HG03378 (cell line): ENCODE measurements around the gene PCDHGA4.
"Not testable (repeated sequence)": the region's sequence is repeated elsewhere in the genome, so short reads cannot be mapped to it uniquely, and the experiment has no call there.

Experiments used
- ATAC-seq: cut with Tn5 transposase; IDR thresholded peaks from one replicate; pipeline ENCODE4 v1.9.1; 2021; ENCODE audit warnings: mild to moderate bottlenecking, moderate library complexity; ENCODE audit not compliant: unreplicated experiment

PCDHGA4 gene

GRCh38 chr5:141382469-141383294 is 27.9 kb downstream of the PCDHGA4 start, which contains the start of gene PCDHGA7:
Gene PCDHGA7, plus strand, starts transcription at chr5:141382742. Its CDS starts 158 bp downstream, at chr5:141382900.
- ATAC-seq, result no peak

- ATAC-seq, result no peak
Measured at GRCh38 chr5:141383345-141383744, 28.5 kb downstream of the PCDHGA4 start.

GRCh38 chr5:141384471-141385267 is 29.8 kb downstream of the PCDHGA4 start:
- ATAC-seq, result no peak

GRCh38 chr5:141387557-141388311 is 32.9 kb downstream of the PCDHGA4 start, which contains the start of gene PCDHGB4:
Gene PCDHGB4, plus strand, starts transcription at chr5:141387698. Its CDS starts 187 bp downstream, at chr5:141387885.
- ATAC-seq, result peak; percentile 54

GRCh38 chr5:141388661-141389060 is 33.8 kb downstream of the PCDHGA4 start:
- ATAC-seq, result no peak

- ATAC-seq, result no peak
Measured at GRCh38 chr5:141389153-141390042, 34.6 kb downstream of the PCDHGA4 start.

GRCh38 chr5:141392429-141393198 is 37.8 kb downstream of the PCDHGA4 start, which contains the start of gene PCDHGA8:
Gene PCDHGA8, plus strand, starts transcription at chr5:141392633. Its CDS starts 181 bp downstream, at chr5:141392814.
- ATAC-seq, result no peak

- no peak for ATAC-seq
Measured at GRCh38 chr5:141393267-141393666, 38.4 kb downstream of the PCDHGA4 start.

- not testable (repeated sequence) for ATAC-seq
Measured at GRCh38 chr5:141394401-141395187, 39.8 kb downstream of the PCDHGA4 start.

GRCh38 chr5:141397756-141398551 is 43.1 kb downstream of the PCDHGA4 start, which contains the start of gene PCDHGB5:
Gene PCDHGB5, plus strand, starts transcription at chr5:141397947. Its CDS starts 181 bp downstream, at chr5:141398128.
- peak; percentile 93 for ATAC-seq

GRCh38 chr5:141398608-141399007 is 43.8 kb downstream of the PCDHGA4 start:
- no peak for ATAC-seq

GRCh38 chr5:141399555-141400258 is 44.9 kb downstream of the PCDHGA4 start:
- ATAC-seq, result no peak

GRCh38 chr5:141402553-141403243 is 47.9 kb downstream of the PCDHGA4 start, which contains the start of gene PCDHGA9:
Gene PCDHGA9, plus strand, starts transcription at chr5:141402778. Its CDS starts 175 bp downstream, at chr5:141402953.
- no peak for ATAC-seq

- no peak for ATAC-seq
Measured at GRCh38 chr5:141403387-141403786, 48.6 kb downstream of the PCDHGA4 start.
